HUES48 (cell line): ENCODE data around the gene TRIM14.

Experiments
- H3K27ac ChIP-seq: one replicate; pipeline ENCODE4 v1.7.0; 2013; ENCODE audit warnings: low read depth, low read length, inconsistent platforms
- H3K27me3 ChIP-seq: 2 replicates; pipeline ENCODE4 v1.6.1; 2013; ENCODE audit warnings: mild to moderate bottlenecking, low read length; ENCODE audit not compliant: control insufficient read depth, insufficient read depth
- H3K36me3 ChIP-seq: 2 replicates; pipeline ENCODE4 v1.6.1; 2013; ENCODE audit warnings: low read length; ENCODE audit not compliant: control insufficient read depth, insufficient read depth
- H3K4me1 ChIP-seq: 2 replicates; pipeline ENCODE4 v1.6.1; 2013; ENCODE audit warnings: mild to moderate bottlenecking, low read length; ENCODE audit not compliant: control insufficient read depth, insufficient read depth
- H3K4me3 ChIP-seq: 2 replicates; pipeline ENCODE4 v1.5.1; 2013; ENCODE audit warnings: mild to moderate bottlenecking, low read depth, low read length
- H3K9ac ChIP-seq: 2 replicates; pipeline ENCODE4 v1.6.1; 2013; ENCODE audit warnings: mild to moderate bottlenecking, low read depth, low read length, moderate library complexity
- H3K9me3 ChIP-seq: 2 replicates; pipeline ENCODE4 v1.6.1; 2013; ENCODE audit warnings: low read length; ENCODE audit not compliant: control insufficient read depth, insufficient read depth

The TRIM14 gene

DNA sequence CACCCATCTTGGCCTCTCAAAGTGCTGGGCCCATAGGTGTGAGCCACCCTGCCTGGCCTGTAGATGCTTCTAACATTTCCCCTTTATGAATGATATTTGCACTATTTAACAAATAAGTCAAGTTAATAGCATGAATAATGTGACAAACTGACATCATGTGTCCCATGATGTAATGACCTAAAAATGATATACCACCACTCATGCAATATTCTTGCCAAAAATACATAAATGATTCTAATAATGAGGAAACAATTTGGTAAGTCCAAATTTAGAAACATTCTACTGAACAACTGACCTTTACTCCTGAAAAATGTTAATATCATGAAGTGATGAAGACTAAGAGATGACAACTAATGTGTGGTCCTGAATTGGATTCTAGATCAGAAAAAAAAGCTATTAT lies 33.5 kb upstream of the TRIM14 start:
- Histone ChIP-seq H3K27ac (no peak overlapping the region), H3K4me1 (no peaks in the 10 kb centered on the region), H3K9ac (no peak overlapping the region), H3K9me3 (no peaks in the 10 kb centered on the region), H3K36me3 (peaks cover 23% of the 10 kb centered on the region), H3K27me3 (no peaks in the 10 kb centered on the region), H3K4me3 (no peak overlapping the region)

DNA sequence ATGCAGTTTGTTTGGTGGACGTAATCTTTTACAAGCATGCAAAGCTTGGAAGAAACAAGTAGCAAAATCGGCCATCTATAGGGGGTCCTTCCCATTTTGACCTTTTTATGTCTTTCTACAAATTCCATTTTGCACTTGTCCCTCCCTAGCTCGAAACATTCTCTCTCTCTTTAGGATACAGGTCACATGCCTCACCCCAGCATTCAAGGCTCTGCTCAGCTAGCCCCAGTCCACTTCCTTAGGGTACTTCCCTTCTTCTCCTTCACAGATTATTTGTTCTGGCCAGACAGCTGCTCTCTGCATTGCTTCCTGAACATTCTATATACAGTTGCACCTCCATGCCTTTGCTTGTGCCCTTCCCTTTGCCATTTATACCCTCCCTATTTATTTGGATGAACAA lies 31.7 kb upstream of the TRIM14 start:
- peaks cover 16% of the 10 kb centered on the region; the same call in 1 of the 2 replicates for H3K36me3 ChIP-seq
- H3K27me3 ChIP-seq: no peaks in the 10 kb centered on the region
- no peak overlapping the region for H3K27ac ChIP-seq
- H3K4me1 ChIP-seq: no peaks in the 10 kb centered on the region
- no peak overlapping the region for H3K9ac ChIP-seq
- no peaks in the 10 kb centered on the region for H3K9me3 ChIP-seq
- no peak overlapping the region for H3K4me3 ChIP-seq

DNA sequence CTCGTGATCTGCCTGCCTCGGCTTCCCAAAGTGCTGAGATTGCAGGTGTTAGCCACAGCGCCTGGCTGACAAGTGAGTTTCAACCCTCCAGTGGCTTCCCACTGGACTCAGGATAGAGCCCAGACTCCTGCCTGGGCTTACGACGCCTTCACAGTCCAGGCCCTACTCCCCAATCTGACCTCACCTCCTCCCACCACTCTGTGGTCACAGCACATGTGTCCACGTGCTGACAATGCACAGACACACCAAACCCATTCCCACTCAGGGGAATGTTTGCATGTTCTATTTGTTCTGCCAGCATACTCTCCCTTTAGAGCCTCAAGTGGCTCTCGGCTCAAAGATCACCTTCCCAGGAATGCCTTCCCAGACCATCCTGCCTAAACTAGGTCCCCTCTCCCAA lies 31.1 kb upstream of the TRIM14 start:
- Histone ChIP-seq H3K27ac (no peak overlapping the region), H3K4me3 (no peak overlapping the region), H3K36me3 (peaks cover 16% of the 10 kb centered on the region; the same call in 1 of the 2 replicates), H3K9me3 (no peaks in the 10 kb centered on the region), H3K27me3 (no peaks in the 10 kb centered on the region), H3K4me1 (no peaks in the 10 kb centered on the region), H3K9ac (no peak overlapping the region)

DNA sequence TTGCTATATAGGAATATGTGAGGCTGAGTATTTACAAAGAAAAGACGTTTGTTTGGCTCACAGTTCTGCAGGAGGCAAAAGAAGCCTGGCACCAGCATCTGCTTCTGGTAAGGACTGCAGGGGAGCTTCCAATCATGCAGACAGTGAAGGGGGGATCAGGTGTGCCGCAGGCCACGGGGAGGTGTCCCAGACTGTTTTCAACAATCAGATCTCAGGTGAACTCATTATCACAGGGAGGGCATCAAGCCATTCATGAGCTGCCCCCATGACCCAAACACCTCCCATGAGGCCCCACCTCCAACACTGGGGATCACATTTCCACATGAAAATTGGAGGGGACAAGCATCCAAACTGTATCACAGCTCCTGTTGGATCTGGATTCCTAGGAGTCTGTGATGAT lies 30.4 kb upstream of the TRIM14 start:
- H3K9me3 ChIP-seq: no peaks in the 10 kb centered on the region
- no peak overlapping the region for H3K9ac ChIP-seq
- no peak overlapping the region for H3K27ac ChIP-seq
- peaks cover 9% of the 10 kb centered on the region; the same call in 1 of the 2 replicates for H3K36me3 ChIP-seq
- no peaks in the 10 kb centered on the region for H3K27me3 ChIP-seq
- no peaks in the 10 kb centered on the region for H3K4me1 ChIP-seq
- no peak overlapping the region for H3K4me3 ChIP-seq

DNA sequence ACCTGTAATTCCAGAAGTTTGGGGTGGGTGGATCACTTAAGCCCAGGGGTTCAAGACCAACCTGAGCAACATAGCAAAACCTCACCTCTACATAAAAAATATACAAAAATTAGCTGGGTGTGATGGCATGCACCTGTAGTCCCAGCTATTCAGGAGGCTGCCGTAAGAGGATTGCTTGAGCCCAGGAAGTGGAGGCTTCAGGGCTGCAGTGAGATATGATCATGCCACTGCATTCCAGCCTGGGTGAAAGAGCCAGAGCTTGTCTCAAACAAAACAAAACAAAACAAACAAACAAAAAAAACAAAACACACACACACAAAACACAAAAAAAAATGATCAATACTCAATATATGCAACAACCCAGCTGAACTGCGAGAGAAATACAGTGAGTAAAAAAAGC lies 29.5 kb upstream of the TRIM14 start:
- Histone ChIP-seq H3K27ac (no peak overlapping the region), H3K9ac (no peak overlapping the region), H3K9me3 (no peaks in the 10 kb centered on the region), H3K4me3 (no peak overlapping the region), H3K4me1 (no peaks in the 10 kb centered on the region), H3K36me3 (0 out of 2 replicates have a peak, but pooled peaks cover 7% of the 10 kb centered on the region), H3K27me3 (no peaks in the 10 kb centered on the region)

DNA sequence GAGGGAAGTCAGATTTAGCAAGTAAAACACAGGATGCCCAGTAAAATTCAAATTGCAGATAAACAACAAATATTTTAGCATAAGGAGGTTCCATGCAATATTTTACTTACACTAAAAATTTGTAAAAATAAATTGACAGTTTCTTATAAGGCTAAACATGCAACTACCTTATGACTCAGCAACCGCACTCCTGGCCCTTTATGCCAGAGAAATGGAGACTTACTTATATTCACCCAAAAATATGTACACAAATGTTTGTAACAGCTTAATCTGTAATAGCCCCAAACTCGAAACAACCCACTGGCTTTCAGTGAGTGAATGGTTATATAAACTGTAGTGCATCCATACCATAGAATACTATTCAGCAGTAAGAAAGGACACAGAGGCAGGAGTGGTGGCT lies 28.6 kb upstream of the TRIM14 start:
- no peaks in the 10 kb centered on the region for H3K9me3 ChIP-seq
- H3K4me3 ChIP-seq: no peak overlapping the region
- H3K27me3 ChIP-seq: no peaks in the 10 kb centered on the region
- H3K9ac ChIP-seq: no peak overlapping the region
- H3K4me1 ChIP-seq: no peaks in the 10 kb centered on the region
- no peak overlapping the region for H3K27ac ChIP-seq
- H3K36me3 ChIP-seq: 0 out of 2 replicates have a peak, but pooled peaks cover 7% of the 10 kb centered on the region

DNA sequence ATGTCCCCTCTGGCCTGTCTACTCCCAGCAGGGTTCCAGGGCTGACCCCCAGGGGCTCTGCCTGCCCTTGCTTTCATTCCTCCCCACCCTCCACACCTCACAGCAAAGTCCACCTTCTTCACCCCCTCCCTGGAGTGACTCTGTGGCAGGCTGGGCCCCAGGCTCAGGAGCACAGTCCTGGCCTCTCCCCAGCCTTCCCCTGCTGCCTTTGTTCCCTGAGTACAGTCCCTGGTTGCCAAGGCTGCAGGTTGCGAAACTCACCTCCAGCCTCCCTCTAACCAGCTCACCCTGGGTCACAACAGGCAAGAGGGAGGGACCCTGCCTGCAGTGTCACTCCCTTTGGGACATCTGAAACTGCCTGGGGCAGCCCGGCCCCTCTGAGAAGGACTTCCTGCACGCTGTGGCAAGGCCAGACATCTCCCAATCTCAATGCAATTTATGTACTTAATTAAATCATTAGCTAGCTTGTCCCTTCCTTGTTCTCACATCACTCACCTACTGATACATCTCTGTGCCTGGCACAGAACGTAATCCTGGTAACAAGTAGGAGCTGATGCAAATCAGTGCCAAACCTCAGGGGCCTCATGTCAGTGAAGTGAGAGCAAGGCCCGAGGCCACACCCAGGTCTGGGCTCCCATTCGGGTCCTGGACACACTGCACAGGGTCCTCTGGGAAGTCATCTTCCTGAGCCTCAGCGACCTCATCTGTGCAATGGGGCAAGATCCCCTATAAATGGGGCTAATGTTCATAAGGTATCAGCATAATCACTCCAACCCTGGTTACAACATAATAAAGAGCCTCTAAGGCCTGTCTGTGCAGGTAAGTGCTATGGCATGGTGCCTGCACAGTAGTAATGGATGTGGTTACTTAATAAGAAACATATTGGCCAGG lies 27.3 kb upstream of the TRIM14 start:
- no peaks in the 10 kb centered on the region for H3K4me1 ChIP-seq
- H3K27me3 ChIP-seq: no peaks in the 10 kb centered on the region
- 0 out of 2 replicates have a peak, but pooled peaks cover 7% of the 10 kb centered on the region for H3K36me3 ChIP-seq
- no peak overlapping the region for H3K4me3 ChIP-seq
- no peak overlapping the region for H3K27ac ChIP-seq
- H3K9me3 ChIP-seq: no peaks in the 10 kb centered on the region
- H3K9ac ChIP-seq: no peak overlapping the region

DNA sequence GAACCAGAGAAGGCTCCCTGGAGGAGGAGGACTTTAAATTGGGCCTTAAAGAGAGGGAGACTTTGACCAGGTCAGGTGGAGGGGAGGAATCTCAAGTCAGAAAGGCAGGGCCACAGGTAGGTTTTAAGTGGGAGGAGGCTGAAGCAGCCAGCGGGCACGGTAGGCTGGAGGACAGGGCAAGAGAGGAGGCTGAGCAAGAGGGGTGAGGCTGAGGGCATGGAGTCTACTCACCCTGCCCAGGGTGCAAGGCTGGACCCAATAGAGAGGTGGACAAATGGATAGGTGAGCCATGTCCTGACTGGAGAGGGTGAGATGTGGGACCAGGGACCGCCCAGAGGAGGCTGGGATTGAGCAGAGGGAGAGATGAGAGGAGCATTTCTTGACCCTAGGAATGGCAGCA lies 25.6 kb upstream of the TRIM14 start:
- H3K36me3 ChIP-seq: 0 out of 2 replicates have a peak, but pooled peaks cover 7% of the 10 kb centered on the region
- H3K27ac ChIP-seq: no peak overlapping the region
- H3K4me1 ChIP-seq: no peaks in the 10 kb centered on the region
- no peaks in the 10 kb centered on the region for H3K9me3 ChIP-seq
- no peak overlapping the region for H3K9ac ChIP-seq
- no peak overlapping the region for H3K4me3 ChIP-seq
- no peaks in the 10 kb centered on the region for H3K27me3 ChIP-seq

DNA sequence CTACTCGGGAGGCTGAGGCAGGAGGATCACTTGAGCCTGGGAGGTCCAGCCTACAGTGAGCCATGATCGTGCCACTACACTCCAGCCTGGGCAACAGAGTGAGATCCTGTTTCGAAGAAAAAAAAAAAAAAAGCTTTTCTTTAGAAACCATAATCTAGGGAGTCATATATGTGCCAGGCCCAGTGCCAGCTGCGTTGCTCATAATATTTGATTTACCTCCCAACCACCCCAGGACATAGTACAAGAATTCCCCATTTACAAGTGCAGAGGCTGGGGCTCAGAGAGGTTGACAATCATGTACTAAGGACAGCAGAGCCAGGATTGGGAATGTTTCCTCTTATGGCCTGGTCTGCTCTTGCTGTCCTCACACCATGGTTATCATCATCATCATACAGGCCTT lies 25.1 kb upstream of the TRIM14 start:
- 0 out of 2 replicates have a peak, but pooled peaks cover 7% of the 10 kb centered on the region for H3K36me3 ChIP-seq
- H3K9me3 ChIP-seq: no peaks in the 10 kb centered on the region
- H3K4me3 ChIP-seq: no peak overlapping the region
- no peak overlapping the region for H3K9ac ChIP-seq
- H3K27me3 ChIP-seq: no peaks in the 10 kb centered on the region
- H3K27ac ChIP-seq: no peak overlapping the region
- no peaks in the 10 kb centered on the region for H3K4me1 ChIP-seq

DNA sequence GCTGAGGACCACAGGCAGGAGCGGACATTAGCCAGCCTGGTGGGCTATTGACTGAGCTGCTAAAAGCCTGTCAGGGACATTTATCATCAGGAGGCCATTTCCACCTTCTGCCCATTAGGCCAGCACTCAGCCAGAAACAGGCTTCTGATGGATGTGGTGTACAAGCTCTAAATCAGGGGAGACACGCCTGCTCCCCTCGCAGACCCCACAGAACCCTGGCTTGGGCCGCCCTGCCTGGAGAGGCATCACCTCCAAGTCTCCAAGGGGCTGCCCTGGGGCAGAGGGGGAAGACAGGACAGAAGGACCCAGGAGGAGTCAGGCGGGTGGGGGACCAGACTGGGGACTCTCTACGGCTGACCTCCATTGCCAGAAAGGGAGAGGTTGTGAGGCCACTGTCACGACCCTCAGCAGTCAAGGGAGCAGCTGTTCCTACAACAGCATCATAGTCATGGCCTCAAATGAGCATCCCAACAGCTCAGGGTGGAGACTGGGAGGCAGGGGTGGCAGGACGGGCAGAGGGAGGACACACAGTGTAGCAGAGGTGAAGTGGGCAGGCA lies 24.0 kb upstream of the TRIM14 start:
- no peak overlapping the region for H3K4me3 ChIP-seq
- H3K9ac ChIP-seq: no peak overlapping the region
- H3K27me3 ChIP-seq: no peaks in the 10 kb centered on the region
- H3K36me3 ChIP-seq: 0 out of 2 replicates have a peak, but pooled peaks cover 3% of the 10 kb centered on the region
- no peaks in the 10 kb centered on the region for H3K9me3 ChIP-seq
- no peaks in the 10 kb centered on the region for H3K4me1 ChIP-seq
- H3K27ac ChIP-seq: no peak overlapping the region

DNA sequence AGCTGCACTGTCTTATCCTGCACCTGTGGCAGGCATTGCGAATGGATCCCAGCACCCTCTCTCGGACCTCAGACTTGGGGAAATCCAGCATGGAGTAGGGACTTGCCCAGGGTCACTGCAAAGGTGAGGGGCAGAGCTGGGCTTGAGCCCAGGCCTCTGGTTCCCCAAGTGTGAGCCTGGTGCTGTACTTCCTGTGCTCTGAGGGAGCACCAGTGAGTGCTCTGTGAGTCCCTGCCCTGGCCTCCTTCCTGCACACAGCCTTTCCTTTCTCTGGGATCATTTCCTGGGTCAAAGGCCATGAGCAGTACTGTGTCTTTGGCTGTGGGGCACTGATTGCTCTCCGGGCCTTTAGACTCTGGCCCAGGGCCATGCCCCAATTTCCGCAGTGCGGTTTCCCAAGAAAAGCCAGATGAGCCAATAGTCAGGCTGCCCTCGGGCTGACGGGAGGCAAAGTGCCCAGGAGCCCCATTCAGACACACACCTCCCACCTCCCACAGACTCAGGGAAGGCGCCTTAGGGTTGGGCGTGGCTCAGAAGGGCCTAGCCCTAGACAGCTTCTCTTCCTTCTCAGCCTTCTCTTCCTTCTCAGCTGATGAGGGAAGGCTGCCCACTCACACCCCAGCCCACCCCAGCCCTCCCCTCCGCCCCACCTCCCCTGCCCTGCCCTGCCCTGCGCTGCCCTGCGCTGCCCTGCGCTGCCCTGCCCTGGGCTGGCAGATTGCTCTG lies 23.3 kb upstream of the TRIM14 start:
- Histone ChIP-seq H3K9ac (no peak overlapping the region), H3K27me3 (no peaks in the 10 kb centered on the region), H3K27ac (no peak overlapping the region), H3K4me3 (no peak overlapping the region), H3K36me3 (0 out of 2 replicates have a peak, but pooled peaks cover 3% of the 10 kb centered on the region), H3K4me1 (no peaks in the 10 kb centered on the region), H3K9me3 (no peaks in the 10 kb centered on the region)
